GM19468 (cell line): ENCODE measurements around the gene CALCA.
"Not testable (repeated sequence)": the region's sequence is repeated elsewhere in the genome, so short reads cannot be mapped to it uniquely, and the experiment has no call there.

Source experiments
- ATAC-seq: cut with Tn5 transposase; IDR thresholded peaks from one replicate; pipeline ENCODE4 v1.9.1; 2021; ENCODE audit warnings: mild to moderate bottlenecking, moderate library complexity, moderate number of reproducible peaks; ENCODE audit not compliant: unreplicated experiment; ENCODE audit errors: extremely low read depth

Gene CALCA, protein sequence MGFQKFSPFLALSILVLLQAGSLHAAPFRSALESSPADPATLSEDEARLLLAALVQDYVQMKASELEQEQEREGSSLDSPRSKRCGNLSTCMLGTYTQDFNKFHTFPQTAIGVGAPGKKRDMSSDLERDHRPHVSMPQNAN

DNA sequence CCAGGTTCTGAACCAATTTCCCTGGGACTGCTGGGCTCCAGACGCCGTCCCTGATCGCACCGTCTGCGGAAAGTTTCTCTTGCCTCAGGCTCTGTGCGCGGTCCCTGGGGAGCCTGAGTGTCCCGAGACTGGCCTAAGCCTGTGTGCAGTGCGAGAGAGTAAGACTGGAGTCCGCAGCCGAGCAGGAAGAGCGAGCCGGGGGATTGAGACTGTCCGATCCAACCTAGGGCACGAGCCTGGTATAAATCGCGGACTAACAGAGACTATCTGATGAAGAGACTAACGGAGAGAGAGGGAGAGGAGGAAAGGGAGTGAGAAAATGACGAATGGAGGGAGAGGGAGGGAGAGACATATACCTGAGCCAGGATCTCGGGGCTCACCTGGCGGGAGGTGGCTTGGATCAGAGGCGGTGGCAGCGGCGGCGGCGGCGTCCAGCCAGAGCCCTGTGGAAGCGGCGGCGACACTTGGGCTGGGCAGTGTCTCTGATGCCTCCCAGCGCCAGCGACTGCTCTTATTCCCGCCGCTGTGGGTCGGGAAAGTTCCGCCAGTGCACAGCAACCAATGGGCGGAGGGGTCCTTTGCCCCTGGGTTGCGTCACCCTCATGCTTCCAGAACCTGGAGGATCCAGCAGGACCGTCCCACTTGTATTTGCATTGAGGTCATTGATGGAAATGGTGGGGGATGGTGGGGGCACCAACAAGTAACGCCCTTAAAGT, at the start of gene CALCA:
TSS of gene CALCA (minus strand) at position 487 of the 716 bp plus-strand sequence. CDS start 1,159 bp downstream, outside the sequence.
- ATAC-seq: no peak

DNA sequence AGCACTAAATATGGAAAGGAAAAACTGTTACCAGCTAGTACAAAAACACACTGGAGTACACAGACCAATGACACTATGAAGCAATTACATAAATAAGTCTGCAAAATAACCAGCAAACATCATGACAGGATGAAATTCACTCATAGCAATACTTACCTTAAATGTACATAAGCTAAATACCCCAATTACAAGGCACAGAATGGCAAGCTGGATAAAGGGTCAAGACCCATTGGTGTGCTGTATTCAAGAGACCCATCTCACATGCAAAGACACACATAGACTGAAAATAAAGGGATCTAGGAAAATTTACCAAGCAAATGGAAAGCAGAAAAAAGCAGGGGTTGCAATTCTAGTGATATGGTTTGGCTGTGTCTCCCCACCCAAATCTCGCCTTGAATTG, 44.0 kb upstream of the CALCA start:
- no peak for ATAC-seq

DNA sequence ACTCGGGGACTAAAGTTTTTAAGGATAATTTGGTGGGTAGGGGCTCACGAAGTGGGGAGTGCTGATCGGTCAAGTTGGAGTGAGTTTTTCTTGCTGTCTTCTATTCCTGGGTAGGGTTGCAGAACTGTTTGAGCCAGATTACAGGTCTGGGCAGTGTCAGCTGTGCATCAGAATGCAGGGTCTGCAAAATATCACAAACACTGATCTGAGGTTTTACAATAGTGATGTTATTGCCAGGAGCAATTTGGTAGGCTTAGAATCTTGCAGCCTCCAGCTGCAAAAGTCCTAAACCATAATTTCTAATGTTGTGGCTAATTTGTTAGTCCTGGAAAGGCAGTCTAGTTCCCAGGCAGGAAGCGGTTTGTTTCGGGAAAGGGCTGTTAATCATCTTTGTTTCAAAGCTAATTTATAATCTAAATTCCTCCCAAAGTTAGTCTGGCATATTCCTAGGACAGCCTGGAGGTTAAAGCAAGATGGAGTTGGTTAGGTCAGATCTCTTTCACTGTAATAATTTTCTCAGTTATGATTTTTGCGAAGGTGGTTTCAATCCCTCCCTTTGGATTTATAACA, 39.7 kb upstream of the CALCA start:
- no peak for ATAC-seq

DNA sequence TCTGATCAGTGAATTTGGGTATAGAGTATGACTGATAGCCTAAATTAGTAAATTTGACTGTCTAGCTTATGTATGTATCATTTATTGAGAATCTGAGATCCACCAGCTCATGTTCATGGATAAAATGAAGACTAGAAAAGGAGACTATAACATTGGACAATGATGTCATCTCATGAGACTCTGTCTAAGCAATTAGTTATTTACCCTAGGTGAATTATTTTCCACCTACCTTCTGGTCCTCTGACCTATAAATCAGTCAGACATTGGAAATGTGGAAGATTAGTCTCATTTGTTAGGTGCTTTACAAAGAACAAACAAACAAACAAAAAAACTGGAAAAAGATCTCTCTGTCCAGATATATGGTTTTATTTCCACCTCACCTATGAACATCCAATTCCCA, 38.7 kb upstream of the CALCA start:
- no peak for ATAC-seq

DNA sequence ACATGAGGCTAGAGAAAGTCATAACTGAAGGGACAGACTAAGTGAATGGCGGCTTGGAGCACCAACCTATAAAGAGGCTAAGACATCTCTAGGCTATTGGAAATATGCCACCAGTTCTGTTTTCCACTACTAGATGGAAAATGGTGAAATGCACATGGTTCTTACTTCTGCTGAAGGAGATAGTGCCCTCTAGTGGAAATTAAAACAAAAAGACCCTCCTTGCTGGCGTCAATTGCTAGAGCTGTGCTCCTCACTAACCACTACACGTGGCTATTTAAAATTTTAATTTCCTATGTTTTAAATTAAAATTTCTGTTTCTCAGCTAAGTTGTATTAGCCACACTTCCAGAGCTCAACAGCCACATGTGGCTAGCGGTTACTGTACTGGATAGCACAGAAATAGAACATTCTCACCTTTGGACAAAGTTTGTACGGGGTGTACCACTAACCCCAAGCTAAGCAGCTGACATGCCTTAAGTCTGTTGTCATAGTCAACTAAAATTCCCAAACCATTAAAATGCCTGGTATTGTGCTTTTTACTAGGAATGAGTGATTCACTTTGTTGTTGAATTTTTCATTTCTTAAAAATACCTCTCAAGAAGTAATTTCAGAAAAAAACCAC, 34.1 kb upstream of the CALCA start:
- no peak for ATAC-seq

DNA sequence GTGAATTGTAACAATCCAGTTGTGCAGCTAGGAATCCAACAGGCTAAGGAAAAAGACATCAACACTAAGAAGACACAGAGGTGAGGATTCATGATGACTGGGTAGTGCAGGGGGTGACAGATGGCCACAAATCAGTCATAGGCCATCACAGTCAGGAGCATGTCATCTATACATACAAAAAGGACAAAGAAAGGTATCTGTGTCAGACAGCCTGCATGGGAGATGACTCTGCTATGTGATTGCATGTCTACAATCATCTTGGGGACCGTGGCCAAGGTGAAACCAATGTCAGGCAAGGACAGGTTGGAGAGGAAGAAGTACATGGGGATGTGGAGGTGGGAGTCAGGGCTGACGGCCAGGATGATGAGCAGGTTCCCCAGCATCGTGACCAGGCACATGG, 16.0 kb upstream of the CALCA start:
- ATAC-seq: not testable (repeated sequence)

DNA sequence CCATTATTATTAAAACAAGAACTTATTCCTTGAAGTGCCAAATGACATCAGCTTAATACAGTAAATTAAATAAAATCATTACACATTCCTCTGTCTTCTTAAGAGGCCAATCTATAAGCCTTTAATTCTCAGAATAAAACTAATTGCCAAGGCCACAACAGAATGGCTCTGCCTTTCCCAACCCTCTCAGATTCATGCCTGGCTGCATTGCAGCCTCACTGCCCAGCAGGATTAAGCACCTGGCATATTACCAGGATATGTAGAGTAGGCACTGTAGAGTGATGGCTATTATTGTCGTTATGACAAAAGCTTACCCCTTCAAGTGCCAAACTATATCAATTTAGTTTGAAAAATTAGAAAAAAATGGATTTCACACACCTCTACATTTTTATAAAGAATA, 9.4 kb upstream of the CALCA start:
- ATAC-seq: no peak

DNA sequence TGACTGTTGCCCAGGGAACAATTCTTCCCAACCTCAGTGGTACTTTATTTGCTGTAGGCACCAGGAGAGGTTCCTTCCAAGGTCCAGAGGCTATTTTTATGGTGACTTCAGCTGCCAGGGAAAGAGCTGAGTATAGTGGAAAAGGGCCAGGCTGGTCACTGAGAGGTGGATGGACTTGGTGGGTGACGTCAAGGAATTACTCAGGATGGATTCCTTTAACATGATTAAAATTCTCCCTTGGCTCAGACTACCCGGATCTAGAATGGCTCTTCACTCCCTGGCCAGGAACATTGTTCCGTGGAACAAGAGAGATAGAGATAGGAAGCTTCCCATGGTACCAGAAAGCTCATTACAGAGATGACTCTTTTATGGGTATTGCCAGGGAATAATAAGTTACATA, 8.7 kb upstream of the CALCA start:
- no peak for ATAC-seq

DNA sequence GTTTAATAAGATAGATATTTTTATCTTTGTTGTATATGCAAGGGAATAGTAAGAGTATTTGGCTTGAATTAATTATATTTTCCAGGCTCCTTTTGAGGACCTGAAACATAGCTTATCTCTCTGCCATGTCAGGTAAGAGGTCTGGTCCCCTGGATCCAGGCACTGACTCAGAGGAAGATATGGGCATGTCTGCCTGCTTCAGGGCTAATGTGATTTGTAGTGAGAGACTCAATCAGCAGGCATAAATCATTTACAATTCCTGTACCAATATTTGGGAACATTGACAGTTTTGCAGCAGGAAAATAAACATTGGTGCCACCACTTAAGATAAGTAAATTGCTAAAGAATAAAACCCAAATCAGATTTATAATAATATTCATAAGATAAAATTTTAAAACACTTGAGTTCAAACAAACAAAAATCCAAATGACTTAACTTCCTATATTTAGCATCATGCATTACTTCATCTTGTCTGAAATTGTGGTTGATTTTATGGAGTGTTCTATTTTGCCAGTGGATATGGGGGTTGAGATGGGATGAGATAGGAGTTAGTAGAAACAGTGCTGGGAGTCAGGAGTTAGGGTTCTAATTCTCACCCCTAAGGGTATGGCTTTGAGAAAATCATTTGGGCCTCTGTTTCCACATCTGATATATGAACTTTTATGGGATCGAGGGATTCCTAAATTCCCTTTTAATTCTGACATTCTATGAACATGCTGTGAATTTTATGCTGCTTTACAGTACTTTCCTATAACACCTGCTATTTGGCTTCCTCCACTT, 5.1 kb upstream of the CALCA start:
- ATAC-seq: no peak

DNA sequence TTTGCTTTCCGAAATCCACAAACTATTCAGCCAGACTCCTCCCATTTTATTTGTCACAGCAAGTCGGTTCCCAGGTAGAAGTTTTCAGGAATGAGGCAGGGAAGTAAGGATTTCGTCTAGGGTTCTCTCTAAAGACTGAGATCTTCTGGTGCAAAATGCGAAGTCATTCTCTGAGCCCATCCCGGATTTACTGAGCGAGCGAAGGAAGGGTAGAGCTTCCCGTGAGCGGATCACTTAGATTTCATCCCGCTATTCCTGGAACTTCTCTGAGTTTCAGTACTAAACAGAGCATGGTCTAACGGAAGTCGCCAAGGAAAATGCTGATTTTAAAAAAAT, 3.1 kb upstream of the CALCA start:
- no peak for ATAC-seq

DNA sequence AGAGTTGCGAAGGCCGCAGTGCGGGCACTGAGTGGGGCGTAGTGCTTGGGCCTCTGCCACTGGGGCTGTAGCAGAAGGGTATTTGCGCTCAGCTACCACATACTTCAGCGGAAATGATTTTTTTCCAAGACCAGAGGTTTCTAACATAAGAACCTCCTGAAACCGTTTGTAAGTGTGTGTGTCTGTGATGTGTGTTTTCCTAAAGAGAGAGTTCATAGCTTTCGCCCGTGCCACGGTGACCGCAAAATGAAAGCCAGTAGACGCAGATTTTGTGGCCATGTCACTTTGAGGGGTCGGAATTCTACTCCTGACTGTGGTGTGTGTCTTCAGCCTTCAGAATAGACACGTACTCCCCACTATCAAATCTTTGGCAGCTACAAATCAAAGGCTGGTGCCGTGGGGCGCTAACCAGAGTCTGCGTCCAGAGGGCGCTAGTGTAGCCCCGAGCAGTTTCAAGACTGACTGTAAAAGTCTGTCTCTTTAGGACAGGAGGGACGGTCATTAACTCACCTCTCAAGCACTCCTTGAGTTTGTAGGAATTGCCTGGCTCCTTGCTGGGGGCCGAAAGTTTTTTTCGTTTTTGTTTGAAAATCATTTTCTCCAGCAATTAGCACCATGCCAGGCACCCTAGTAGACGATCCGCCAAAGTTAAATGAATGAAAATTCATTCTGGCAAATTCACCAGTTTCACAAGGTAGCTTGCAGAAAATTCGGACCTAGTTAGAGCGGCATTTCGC, 2.5 kb upstream of the CALCA start:
- ATAC-seq: no peak

DNA sequence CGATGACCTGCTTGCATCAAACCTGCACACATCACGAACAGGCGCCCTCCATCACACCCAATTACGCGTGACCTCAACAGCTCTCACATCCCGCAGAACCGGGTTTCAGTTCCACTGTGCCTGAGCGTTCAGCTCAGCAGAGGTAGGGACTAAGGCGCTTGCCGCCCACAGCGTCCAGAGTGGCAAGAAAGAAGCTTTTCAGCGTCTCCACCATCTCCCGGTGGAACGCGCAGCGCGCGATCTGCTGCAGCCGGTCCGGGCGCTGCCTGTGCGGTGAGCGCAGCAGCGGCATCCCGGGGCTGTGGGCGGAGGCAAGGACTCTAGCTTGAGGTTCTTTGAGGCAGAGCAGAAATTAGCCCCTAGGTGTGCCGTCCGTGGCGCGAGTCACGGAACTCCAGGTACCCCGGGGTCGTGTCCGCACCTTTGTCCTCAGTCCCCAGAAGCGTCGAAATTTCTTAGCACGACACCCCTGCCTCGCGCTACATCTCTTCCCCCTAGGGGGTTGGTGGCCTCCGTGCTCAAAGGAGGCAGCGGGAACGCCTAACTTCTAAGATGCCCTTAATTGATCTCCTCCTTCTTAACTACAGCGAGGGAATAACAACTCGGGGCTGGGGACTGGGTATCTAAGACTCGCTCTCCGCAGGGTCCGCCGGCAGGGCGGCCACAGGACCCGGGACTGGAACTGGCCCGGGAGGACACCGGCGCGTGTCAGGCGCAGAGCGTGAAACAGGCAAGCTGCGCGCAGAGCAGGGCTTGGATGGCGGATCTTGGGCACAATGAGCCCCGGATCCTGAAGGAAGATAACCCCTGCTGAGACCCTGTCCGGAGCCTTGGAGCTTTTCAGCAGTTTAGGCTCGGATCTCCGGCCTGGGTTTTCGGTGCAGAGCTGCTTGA, 1.7 kb upstream of the CALCA start:
- no peak for ATAC-seq

DNA sequence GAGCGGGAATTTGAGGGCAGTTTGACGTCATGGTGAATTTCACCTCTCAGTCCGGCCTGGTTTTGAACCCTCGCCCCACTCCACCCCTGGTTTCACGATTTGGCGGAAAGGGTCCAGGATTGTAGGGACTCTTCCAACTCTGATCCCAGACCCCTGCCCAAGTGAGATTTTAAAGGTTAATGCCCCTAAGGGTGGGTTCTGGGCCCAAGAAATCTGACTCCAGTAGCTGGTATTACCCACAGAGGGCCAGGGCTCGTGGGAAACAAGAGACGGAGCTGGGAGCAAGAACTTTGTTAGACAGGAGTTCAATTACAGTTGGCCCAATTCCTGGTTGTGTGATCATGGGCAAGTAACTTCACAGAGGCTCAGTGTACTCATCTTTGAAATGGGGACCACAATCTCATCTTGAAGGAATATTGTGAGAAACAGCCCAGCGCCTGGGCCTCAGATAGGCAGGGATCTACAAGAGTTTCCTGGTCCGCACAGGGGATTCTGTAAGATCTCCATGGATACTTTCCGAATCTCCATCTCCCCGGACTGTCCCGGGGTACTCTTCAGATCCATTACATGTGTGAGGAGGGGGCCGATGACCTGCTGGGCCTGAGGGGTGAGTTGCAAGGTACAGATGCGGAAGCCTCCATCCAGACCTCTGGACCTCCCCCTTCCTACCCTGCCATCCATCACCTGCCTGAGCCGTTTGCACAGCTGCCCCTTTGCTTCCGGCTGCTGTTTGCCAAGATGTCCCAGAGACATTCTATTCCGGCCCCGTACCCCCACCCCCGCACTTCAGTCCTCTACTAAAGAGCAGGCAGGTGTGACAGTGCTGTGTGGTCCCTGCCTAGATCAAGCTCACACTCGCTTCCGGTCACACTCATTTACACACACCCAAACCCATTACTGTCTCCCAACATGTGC, 687 bp upstream of the CALCA start:
- no peak for ATAC-seq

DNA sequence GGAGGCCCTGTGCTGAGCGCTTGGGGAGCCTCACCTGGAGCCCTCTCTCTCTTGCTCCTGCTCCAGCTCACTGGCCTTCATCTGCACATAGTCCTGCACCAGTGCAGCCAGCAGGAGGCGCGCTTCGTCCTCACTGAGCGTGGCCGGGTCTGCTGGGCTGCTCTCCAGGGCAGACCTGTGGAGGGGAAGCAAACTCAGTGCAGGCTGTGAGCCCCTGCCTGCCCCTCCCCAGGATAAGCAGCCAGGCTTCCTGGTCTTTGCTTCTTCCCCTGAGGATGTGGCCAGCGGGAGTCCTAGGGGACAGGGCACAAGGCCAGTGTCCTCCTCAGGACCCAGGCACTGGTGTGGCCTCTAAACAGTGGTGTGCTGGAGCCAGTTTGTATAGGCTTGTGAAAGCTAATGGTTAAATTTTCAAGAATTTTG, 2.2 kb downstream of the CALCA start:
- no peak for ATAC-seq

DNA sequence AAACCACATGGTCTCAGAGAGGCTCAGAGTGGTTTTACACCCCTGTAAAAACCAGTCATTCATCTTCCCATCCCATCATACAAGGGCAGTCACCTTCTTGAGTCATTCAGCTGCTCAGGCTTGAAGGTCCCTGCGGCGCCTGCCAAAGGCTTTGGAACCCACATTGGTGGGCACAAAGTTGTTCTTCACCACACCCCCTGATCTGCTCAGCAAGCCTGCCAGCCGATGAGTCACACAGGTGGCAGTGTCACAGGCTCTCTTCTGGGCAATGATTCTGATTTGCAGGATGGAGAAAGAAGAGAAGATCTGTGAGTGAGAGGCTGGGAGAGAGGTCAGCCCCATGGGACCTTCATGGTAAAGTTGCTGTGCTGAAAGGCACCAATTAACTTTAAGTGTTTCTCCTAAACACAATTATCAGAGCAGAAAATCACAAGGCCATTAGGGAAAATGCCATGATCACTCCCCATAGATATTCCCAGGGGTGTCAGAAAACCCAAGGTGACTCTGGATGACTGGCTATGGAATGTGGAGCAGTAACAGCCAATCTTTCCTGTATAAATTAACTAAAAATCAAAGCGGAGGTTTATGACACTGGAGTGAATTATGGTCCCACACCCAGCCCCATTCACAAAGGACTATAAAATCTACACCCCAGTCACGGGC, 4.4 kb downstream of the CALCA start:
- no peak for ATAC-seq

DNA sequence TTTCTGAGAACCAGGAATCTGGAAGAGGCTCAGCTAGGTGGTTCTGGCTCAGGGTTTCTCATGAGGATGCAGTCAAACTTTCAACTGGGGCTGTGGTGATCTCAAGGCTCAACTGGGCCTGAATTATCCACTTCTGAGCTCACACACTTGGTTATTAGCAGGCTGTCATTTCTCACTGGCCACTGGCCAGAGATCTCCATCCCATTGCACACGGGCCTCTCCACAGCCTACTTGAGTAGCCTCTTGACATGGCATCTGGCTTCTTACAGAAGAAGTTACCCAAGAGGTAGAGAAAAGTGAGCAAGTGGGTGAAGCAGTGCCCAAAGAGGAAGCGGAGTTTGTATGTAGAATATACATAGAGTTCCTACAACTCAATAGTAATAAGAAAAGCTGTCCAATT, 16.0 kb downstream of the CALCA start:
- no peak for ATAC-seq

DNA sequence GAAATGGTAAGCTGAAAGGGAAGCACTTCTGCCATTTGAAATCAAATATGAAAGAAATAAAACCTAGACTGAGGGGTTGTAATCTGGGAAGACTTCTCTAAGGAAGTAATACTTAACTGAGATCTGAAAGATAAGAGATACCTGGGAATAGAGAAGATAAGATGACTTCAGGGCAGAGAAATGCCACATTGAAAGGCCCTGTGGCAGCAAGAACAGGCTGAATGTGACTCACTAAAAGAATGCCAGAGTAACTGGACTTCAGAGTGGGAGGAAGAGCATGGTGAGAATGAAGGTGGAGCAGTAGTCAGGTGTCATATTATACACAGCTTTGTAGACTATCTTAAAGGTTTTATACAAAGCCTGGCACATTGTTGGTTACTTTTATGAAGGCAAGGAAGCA, 17.6 kb downstream of the CALCA start:
- no peak for ATAC-seq

DNA sequence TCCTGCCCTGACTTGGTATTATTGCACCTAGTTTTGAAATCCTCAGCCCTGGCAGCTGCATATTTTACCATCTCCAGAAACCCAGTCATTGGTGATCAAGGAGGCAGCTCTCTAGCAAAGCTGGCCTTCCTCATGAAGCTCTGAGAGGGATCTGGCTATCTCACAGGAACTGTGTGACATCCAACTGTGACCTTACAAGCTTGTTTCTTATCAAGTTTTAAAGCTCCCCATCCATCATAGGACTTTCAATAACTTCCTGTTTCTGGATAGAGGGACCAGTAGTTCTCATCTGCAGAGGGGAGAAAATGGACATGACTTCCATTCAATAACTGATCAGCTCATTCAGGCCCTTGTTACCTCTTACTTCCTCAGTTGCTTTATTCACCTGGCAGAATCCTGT, 18.2 kb downstream of the CALCA start:
- ATAC-seq: no peak
